Activated naive CD8-positive, alpha-beta T cell treated with anti-CD3 and anti-CD28 coated beads, Interleukin-2, amount 10 ng/mL, durations not matched to agents 7 days and 5 days (primary cell): ENCODE data around the gene NFATC1. TPM values are rescaled to one million over a fixed set of nuclear protein-coding genes. Genes with fewer than 3 reads are reported as not detected.

Source experiments
- ATAC-seq: fragments of 150-1000 bp; cut with Tn5 transposase; one replicate; pipeline ENCODE4 v1.10.0; 2021; ENCODE audit warnings: low read depth, moderate library complexity
- POLR2A ChIA-PET: fragments of 350-600 bp; sonication (Branson Sonifier 250); formaldehyde crosslinking; loops from one replicate; lab custom pipeline; 2021; ENCODE audit warnings: antibody characterized with exemption; lab: Charles Lee
- DNase-seq: peaks from one replicate; pipeline ENCODE4 v3.0.0; 2021
- H3K27ac Mint-ChIP-seq: one replicate; pipeline ENCODE4 v1.8.0; 2022; ENCODE audit warnings: mild to moderate bottlenecking, mixed read lengths
- H3K27me3 Mint-ChIP-seq: one replicate; pipeline ENCODE4 v1.8.0; 2022; ENCODE audit warnings: mild to moderate bottlenecking, moderate library complexity, mixed read lengths
- H3K36me3 Mint-ChIP-seq: one replicate; pipeline ENCODE4 v1.8.0; 2021; ENCODE audit warnings: mild to moderate bottlenecking, mixed read lengths
- H3K4me1 Mint-ChIP-seq: one replicate; pipeline ENCODE4 v1.8.0; 2021; ENCODE audit warnings: mixed read lengths
- H3K4me3 Mint-ChIP-seq: one replicate; pipeline ENCODE4 v1.8.0; 2022; ENCODE audit warnings: mild to moderate bottlenecking, moderate library complexity, mixed read lengths
- H3K9me3 Mint-ChIP-seq: one replicate; pipeline ENCODE4 v1.8.0; 2021; ENCODE audit warnings: mixed read lengths
- total RNA-seq, 2 experiments: library from RNA; stranded (reverse); gene quantifications; one replicate each; pipeline ENCODE4 v1.2.3, GENCODE V29; 2021

The NFATC1 gene
- total RNA-seq, 2 experiments from 2014 or later: 46.9 to 50.8 TPM

DNA sequence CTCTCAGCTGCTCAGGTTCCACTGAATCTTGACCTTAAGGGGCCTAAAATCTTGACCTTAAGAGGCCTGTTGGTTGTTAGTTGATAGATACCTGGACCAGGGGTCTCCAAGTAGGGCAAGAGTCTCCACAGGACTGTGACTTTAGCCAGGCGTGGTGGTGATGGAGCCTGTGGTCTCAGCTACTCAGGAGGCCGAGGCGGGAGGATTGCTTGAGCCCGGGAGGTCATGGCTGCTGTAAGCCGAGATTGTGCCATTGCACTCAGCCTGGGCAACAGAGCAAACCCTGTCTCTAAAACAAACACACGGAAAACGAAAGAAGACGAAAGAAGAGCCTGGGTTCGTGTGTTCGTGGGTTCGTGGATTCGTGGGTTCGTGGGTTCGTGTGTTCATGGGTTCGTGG, 163.7 kb downstream of the NFATC1 start:
- POLR2A ChIA-PET: no interaction called here
- peaks cover 4% of the 10 kb centered on the region for H3K9me3 Mint-ChIP-seq
- ATAC-seq: no peak
- H3K4me3 Mint-ChIP-seq: no peak overlapping the region
- H3K27me3 Mint-ChIP-seq: peaks cover 3% of the 10 kb centered on the region
- H3K4me1 Mint-ChIP-seq: peaks cover 2% of the 10 kb centered on the region
- no peak for DNase-seq
- no peaks in the 10 kb centered on the region for H3K36me3 Mint-ChIP-seq
- no peak overlapping the region for H3K27ac Mint-ChIP-seq

DNA sequence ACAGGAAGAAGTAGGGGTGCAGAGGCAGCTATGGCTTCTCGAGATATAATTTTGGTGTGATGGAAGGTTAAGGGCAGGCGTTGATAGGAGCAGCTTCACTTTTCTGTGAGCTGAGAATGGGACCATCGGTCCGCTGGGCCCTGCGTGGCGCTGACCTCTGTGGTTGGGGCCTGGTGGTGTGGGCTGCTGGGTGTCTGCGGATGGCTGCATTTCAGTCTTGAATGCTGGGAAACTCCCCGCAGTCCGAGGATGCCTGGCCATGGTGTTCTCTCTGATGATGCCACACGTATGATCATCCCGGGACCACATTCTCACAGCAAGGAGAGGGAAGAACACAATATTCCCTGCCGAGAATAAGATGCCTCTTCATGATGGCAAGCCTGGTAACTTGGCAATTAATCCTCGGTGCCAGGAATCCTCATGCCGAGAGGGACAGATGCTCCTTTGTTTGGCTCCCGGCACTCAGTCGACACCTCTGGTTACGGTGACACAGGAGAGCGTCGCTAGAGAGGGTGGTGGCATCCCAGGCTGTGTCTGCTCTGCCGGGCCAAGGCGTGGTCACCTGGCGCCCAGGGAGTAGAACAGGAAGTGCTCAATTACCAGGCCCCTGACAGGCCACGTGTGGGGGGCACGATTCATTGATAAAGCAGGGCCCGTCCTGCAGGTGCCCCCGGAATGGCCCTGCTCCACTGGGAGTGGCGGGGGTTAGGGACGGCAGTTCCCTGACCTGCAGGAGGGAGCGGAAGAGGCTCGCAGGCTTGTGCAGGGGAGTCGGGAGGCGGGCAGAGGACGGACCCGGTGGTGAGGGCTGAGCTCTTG, 164.5 kb downstream of the NFATC1 start:
- POLR2A ChIA-PET: no interaction called here

DNA sequence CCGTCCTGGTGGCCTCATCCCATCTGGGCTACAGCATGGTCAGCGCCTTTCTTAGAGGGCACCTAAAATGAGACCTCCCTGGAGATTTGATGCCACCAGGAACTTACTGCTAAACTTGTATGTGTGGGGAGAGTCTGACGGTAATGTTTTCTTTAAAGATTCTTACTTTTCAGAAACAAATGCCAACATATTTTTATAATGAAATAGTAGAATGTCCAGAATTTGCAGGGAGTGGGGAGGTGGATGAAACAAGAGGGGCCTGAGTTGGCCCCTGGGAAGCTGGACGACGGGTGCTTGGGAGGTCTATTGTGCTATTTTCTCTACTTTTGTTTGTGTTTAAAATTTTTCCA, 165.1 kb downstream of the NFATC1 start:
- DNase-seq (no peak), ATAC-seq (no peak)
- Mint-ChIP-seq H3K9me3 (peaks cover 4% of the 10 kb centered on the region), H3K27me3 (peaks cover 3% of the 10 kb centered on the region), H3K4me3 (no peak overlapping the region), H3K4me1 (peaks cover 2% of the 10 kb centered on the region), H3K27ac (no peak overlapping the region), H3K36me3 (no peaks in the 10 kb centered on the region)
- POLR2A ChIA-PET: no interaction called here

More for the DNA sequence above, 164.5 kb downstream of the NFATC1 start:
- no peaks in the 10 kb centered on the region for H3K36me3 Mint-ChIP-seq
- no peak overlapping the region for H3K27ac Mint-ChIP-seq
- peaks cover 3% of the 10 kb centered on the region for H3K27me3 Mint-ChIP-seq
- H3K9me3 Mint-ChIP-seq: peaks cover 4% of the 10 kb centered on the region
- ATAC-seq: no peak
- DNase-seq: no peak
- peak overlapping the region; percentile 16 for H3K4me3 Mint-ChIP-seq
- peaks cover 2% of the 10 kb centered on the region for H3K4me1 Mint-ChIP-seq

DNA sequence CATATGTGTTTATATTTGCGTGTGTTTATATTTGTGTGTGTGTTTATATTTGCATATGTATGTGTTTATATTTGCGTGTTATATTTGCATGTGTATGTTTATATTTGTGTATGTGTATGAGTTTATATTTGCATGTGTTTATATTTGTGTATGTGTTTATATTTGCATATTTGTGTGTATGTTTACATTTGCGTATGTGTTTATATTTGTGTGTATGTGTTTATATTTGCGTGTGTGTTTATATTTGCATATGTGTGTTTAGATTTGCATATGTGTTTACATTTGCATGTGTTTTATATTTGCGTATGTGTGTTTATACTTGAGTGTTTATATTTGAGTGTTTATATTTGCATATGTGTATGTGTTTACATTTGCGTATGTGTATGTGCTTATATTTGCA, 168.2 kb downstream of the NFATC1 start:
- Mint-ChIP-seq H3K36me3 (no peaks in the 10 kb centered on the region), H3K4me3 (no peak overlapping the region), H3K9me3 (peaks cover 4% of the 10 kb centered on the region), H3K27ac (no peak overlapping the region), H3K27me3 (peaks cover 3% of the 10 kb centered on the region), H3K4me1 (peaks cover 2% of the 10 kb centered on the region)
- POLR2A ChIA-PET: no interaction called here
- ATAC-seq (no peak), DNase-seq (no peak)

DNA sequence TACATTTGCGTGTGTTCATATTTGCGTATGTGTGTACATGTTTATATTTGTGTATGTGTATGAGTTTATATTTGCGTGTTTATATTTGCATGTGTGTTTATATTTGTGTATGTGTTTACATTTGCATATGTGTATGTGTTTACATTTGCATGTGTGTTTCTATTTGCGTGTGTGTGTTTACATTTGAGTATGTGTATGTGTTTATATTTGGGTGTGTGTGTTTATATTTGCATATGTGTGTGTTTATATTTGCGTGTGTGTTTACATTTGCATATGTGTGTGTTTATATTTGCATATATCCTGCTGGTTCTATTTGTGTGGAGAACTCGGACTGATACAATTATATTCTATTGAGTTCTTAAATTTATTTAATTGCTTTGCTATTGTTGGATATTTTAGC, 168.7 kb downstream of the NFATC1 start:
- no peaks in the 10 kb centered on the region for H3K36me3 Mint-ChIP-seq
- H3K4me3 Mint-ChIP-seq: no peak overlapping the region
- H3K27me3 Mint-ChIP-seq: peaks cover 3% of the 10 kb centered on the region
- H3K9me3 Mint-ChIP-seq: peaks cover 4% of the 10 kb centered on the region
- H3K27ac Mint-ChIP-seq: no peak overlapping the region
- ATAC-seq (no peak), DNase-seq (no peak)
- POLR2A ChIA-PET: no interaction called here
- peaks cover 2% of the 10 kb centered on the region for H3K4me1 Mint-ChIP-seq

DNA sequence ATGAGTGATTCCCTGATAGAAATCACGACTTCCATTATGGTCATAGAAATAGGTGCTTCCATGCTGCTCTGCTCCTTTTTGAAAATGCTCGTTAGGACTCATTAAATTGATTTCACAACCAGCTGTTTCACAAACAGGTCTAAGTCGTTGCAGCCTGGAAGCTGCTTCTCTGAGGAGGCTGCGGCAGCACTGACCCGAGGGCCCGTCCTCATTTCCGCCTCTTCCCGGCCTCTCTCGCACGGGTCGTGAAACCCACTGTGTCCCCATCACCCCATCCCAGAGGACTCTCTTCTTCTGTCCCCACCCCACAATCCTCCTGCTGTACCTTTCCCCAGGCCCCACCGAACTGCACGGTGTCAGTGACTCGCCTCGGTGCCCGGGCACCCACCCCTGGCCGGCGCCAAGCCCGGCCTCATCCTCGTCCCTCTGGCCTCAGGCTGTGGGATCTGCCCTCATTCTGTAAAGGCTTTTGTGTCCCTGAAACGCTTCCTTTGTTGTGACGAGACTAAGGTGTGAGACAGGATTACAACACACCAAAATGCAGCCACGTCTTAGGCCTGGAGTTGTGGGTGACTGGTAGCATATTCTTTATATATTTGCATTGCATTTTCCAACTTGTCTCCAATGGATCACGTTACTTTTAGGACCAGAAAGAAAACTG, 171.2 kb downstream of the NFATC1 start:
- ATAC-seq (no peak), DNase-seq (no peak)
- Mint-ChIP-seq H3K27me3 (peaks cover 3% of the 10 kb centered on the region), H3K27ac (no peak overlapping the region), H3K36me3 (no peaks in the 10 kb centered on the region), H3K9me3 (peaks cover 4% of the 10 kb centered on the region), H3K4me1 (peaks cover 2% of the 10 kb centered on the region), H3K4me3 (no peak overlapping the region)
- POLR2A ChIA-PET: no interaction called here

DNA sequence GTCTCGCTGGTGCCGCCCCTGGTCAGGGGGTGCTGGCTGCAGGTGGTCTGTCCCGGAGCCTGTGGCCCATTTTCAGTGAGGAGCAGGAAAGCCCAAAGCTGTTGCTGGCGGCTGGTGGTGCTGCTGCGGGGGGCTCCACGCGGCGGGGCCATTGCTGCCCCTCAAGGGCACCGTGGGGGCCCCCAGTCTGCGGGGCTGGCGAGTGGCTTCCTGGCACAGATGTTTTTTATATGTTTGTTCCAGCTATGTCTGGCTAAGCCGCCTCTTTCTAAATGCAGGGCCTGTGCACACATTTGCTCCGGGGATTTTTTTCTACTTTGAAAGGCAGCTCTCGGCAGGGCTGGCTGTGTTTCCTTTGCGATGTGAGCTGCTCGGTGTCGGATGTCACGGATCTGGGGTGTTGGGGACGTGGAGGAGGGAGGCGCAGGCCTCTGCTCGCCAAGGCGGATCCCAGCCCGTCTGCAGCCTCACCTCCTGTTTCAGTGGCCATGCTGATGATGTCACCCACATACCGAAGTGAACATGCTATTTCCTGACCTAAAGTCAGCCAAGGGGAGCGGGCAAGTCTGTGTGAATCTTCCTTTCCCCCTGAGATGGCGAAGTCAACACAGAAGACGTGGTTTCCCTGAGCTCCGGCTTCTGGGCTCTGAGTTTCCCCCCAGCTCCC, 171.9 kb downstream of the NFATC1 start:
- no peak for ATAC-seq
- Mint-ChIP-seq H3K4me1 (peaks cover 2% of the 10 kb centered on the region), H3K4me3 (no peak overlapping the region), H3K27ac (no peak overlapping the region), H3K27me3 (no peaks in the 10 kb centered on the region), H3K36me3 (peaks cover 2% of the 10 kb centered on the region), H3K9me3 (peaks cover 6% of the 10 kb centered on the region)
- POLR2A ChIA-PET: no interaction called here
- peak; percentile 13 for DNase-seq

DNA sequence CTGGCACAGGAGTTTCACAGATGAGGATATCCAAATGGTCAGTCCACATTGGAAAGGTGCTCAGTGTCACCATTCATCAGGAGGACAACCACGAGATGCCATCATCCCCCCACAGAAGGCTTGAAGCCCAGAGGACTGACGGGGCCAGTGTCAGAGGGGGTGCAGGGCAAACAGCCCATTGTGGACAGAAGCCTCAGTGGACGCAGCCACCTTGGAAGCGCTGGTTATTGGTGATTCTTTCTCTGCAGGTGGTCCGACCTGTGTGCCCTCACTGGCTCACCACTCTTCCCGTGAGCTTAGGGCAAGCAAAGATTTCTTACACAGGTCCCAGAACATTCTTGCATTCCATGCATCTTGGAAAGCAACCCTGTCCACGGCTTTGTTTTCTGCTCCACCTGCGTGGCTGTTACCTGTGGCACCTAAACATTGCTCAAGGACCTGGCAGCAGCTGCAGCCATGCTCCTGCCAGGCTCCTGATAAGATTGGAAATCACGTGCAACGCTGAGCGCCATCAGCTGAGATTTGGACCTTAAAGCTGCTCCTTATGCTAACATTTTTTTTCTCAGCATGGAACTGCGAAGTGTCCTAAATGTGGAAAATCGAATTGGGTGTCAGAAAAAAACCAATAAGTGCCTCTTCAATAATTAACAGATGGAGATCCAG, 172.9 kb downstream of the NFATC1 start:
- H3K4me3 Mint-ChIP-seq: no peak overlapping the region
- peaks cover 9% of the 10 kb centered on the region for H3K9me3 Mint-ChIP-seq
- H3K36me3 Mint-ChIP-seq: peaks cover 8% of the 10 kb centered on the region
- no peak overlapping the region for H3K27ac Mint-ChIP-seq
- no peak for DNase-seq
- POLR2A ChIA-PET: no interaction called here
- no peak for ATAC-seq
- H3K27me3 Mint-ChIP-seq: no peaks in the 10 kb centered on the region
- peaks cover 2% of the 10 kb centered on the region for H3K4me1 Mint-ChIP-seq

DNA sequence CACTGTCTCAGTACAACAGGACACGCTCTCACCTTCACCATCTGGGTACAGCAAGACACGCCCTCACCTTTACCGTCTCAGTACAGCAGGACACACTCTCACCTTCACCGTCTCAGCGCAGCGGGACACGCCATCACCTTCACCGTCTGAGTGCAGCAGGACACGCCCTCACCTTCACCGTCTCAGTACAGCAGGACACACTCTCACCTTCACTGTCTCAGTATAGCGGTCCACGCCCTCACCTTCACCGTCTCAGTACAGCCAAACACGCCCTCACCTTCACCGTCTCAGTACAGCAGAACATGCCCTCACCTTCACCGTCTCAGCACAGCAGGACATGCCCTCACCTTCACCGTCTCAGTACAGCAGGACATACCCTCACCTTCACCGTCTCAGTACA, 174.0 kb downstream of the NFATC1 start:
- H3K27me3 Mint-ChIP-seq: no peaks in the 10 kb centered on the region
- DNase-seq (peak; percentile 10), ATAC-seq (no peak)
- peaks cover 4% of the 10 kb centered on the region for H3K4me1 Mint-ChIP-seq
- peaks cover 7% of the 10 kb centered on the region for H3K9me3 Mint-ChIP-seq
- H3K36me3 Mint-ChIP-seq: peaks cover 8% of the 10 kb centered on the region
- H3K4me3 Mint-ChIP-seq: no peak overlapping the region
- H3K27ac Mint-ChIP-seq: no peak overlapping the region
- POLR2A ChIA-PET: no interaction called here

DNA sequence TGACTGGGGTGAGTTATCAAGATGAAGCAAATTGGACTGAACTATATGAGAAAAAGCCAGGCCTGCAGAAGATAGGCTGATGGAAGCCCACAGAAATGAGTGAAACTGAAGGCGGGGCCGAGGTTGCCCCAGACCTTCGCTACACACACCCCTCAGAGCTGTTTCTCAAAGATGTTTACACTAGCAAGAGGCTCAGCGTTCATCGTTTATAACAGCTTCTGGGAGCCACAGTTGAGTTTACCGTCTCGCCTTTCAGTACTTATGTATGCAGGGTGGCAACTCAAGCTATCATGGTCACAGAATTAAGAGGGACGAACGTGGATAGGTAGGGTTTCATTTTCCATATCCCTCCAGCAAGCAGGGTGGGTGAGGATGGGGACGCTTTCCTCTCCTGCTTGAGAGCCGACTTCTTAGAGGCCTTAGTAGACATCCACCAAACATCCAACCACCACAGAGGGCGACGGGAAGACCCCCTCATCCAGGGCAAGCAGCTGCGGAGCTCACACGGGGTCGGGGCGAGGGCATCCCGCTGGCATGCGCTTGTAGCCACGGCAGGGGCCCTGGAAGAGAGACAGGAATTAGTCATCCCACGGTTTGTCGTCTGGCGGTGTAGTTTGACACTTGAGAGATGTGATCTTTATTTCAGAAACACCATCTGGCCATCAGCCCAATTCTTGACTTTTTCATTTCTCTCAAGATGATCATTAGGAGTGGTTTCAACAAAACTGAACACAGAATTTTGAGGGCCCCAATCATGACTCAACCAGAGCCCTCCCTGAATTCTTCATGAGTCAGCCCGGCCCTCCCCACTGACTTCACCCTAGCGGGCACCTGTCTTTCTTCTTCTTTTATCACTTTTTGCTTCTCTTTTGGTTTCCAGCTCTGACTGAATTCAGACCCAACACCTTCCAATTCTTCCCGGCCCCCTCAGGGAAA, 174.8 kb downstream of the NFATC1 start:
- H3K36me3 Mint-ChIP-seq: peaks cover 8% of the 10 kb centered on the region
- peaks cover 13% of the 10 kb centered on the region for H3K4me1 Mint-ChIP-seq
- ATAC-seq (no peak), DNase-seq (peak; percentile 15)
- no peak overlapping the region for H3K4me3 Mint-ChIP-seq
- H3K27me3 Mint-ChIP-seq: no peaks in the 10 kb centered on the region
- H3K9me3 Mint-ChIP-seq: peaks cover 7% of the 10 kb centered on the region
- H3K27ac Mint-ChIP-seq: no peak overlapping the region
- POLR2A ChIA-PET: interaction anchor here (0.5 kb wide), 1 partner anchor 177 kb away, joined by 3 read pairs; no protein-coding TSS in a partner anchor

DNA sequence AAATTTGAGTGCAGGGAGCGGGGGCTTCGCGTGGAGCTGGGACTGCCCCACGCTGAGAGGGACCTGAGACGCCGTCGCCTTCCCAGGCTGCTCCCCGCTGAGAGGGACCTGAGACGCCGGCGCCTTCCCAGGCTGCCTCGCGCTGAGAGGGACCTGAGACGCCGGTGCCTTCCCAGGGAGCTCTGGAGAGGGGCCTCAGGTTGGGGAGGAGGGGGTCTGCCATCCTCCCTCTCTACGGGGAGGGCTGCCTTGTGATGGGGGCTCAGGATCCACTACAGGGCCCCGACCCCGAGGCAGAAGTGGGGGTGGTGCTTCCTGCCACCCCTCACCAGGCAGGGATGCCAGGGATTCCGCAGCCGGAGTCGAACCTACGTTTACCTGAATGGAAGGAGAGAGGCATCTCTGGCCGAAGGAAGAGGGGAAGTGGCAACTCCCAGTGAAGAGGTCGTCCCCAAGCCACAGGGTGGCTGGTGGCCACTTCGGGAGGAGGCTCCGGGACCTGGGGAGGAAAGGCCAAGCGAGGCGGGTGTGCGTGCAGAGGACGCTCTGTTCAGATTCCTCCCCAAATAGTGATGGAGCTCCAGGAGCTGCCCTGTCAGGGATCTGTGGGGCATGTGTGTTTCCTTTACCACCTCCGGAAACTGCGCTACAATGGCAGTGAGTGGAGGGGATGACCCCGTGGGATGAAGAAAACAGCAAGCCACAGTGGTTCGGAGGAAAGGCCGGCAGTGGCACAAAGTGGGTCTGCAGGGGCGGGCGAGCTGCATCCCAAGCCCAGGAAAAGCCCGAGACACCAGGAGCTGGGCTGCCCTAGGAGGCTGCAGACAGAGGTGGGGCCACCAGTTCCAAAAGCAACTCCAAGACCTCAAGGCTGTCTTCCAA, 175.7 kb downstream of the NFATC1 start:
- POLR2A ChIA-PET: no interaction called here
- Mint-ChIP-seq H3K27me3 (no peaks in the 10 kb centered on the region), H3K4me1 (peaks cover 16% of the 10 kb centered on the region), H3K27ac (no peak overlapping the region), H3K9me3 (peaks cover 7% of the 10 kb centered on the region), H3K36me3 (peaks cover 8% of the 10 kb centered on the region), H3K4me3 (no peak overlapping the region)
- ATAC-seq (no peak), DNase-seq (peak; percentile 14)
